ENCODE data around the gene FBXO15. TPM values are rescaled to one million over a fixed set of nuclear protein-coding genes. Genes with fewer than 3 reads are reported as not detected.

FBXO15 gene
- total RNA-seq, 1 donor from 2014 or later: 0.23 TPM

- no peak for DNase-seq (ENCODE audit: extremely low read depth, low read depth, low spot score)
Observed at GRCh38 chr18:74064510-74064909, 83.1 kb downstream of the FBXO15 start.

GRCh38 chr18:74063557-74063956 is 84.1 kb downstream of the FBXO15 start:
- DNase-seq (ENCODE audit: extremely low read depth, low read depth, low spot score): no peak

- no peak for DNase-seq (ENCODE audit: extremely low read depth, low read depth, low spot score)
Observed at GRCh38 chr18:74063023-74063422, 84.6 kb downstream of the FBXO15 start.

- DNase-seq (ENCODE audit: extremely low read depth, low read depth, low spot score): no peak
Observed at GRCh38 chr18:74062037-74062436, 85.6 kb downstream of the FBXO15 start.

- no peak for DNase-seq (ENCODE audit: extremely low read depth, low read depth, low spot score)
Observed at GRCh38 chr18:74060579-74060978, 87.1 kb downstream of the FBXO15 start.

GRCh38 chr18:74050807-74051206 is 96.8 kb downstream of the FBXO15 start:
- no peak for DNase-seq (ENCODE audit: extremely low read depth, low read depth, low spot score)

GRCh38 chr18:74040459-74041332 is 106.9 kb downstream of the FBXO15 start:
- DNase-seq (ENCODE audit: extremely low read depth, low read depth, low spot score): no peak

- DNase-seq (ENCODE audit: extremely low read depth, low read depth, low spot score): no peak
Observed at GRCh38 chr18:74040008-74040407, 107.6 kb downstream of the FBXO15 start.

GRCh38 chr18:74029161-74029560 is 118.5 kb downstream of the FBXO15 start:
- no peak for DNase-seq (ENCODE audit: extremely low read depth, low read depth, low spot score)

Other genes with a start within 250 kb of the FBXO15 start
- gene TIMM21, start 689 bp upstream of the FBXO15 start, total RNA-seq: 25.0 and 32.4 TPM in 2 replicates
- gene CYB5A, start 144.1 kb upstream of the FBXO15 start, total RNA-seq: 78.1 and 133 TPM in 2 replicates
- gene C18orf63, start 168.0 kb upstream of the FBXO15 start, total RNA-seq: not detected in 2 replicates

Measured in glomerular endothelial cell (primary cell).